Mesendoderm (in vitro differentiated cells): ENCODE measurements around the gene DRAXIN.

ENCODE experiments used
- DNase-seq: peaks from one replicate; pipeline ENCODE4 v3.0.0; 2013
- H2AK5ac ChIP-seq: 2 replicates; pipeline ENCODE4 v1.6.1; 2013; ENCODE audit warnings: low read length, inconsistent platforms
- H2BK120ac ChIP-seq: 2 replicates; pipeline ENCODE4 v1.6.1; 2013; ENCODE audit warnings: low read depth, mild to moderate bottlenecking, low read length, moderate library complexity, mixed read lengths
- H2BK15ac ChIP-seq: replicated peaks from 2 replicates; pipeline ENCODE4 v1.6.1; 2013; ENCODE audit warnings: low read depth, mild to moderate bottlenecking, moderate library complexity
- H2BK5ac ChIP-seq: 2 replicates; pipeline ENCODE4 v1.6.1; 2013; ENCODE audit warnings: low read length, inconsistent platforms
- H3K18ac ChIP-seq: 2 replicates; pipeline ENCODE4 v1.6.1; 2013; ENCODE audit warnings: mild to moderate bottlenecking, low read length, mixed read lengths
- H3K23ac ChIP-seq: one replicate; pipeline ENCODE4 v1.6.1; 2013; ENCODE audit warnings: low read length
- H3K27ac ChIP-seq: 2 replicates; pipeline ENCODE4 v1.5.1; 2013; ENCODE audit warnings: low read depth, mild to moderate bottlenecking, inconsistent platforms, low read length, moderate library complexity
- H3K27me3 ChIP-seq: 2 replicates; pipeline ENCODE4 v1.6.1; 2013; ENCODE audit warnings: low read length, control low read depth, mild to moderate bottlenecking, inconsistent platforms; ENCODE audit not compliant: insufficient read depth, poor library complexity
- H3K36me3 ChIP-seq: 2 replicates; pipeline ENCODE4 v1.6.1; 2013; ENCODE audit warnings: low read length, inconsistent platforms; ENCODE audit not compliant: control insufficient read depth, insufficient read depth
- H3K4ac ChIP-seq: one replicate; pipeline ENCODE4 v1.6.1; 2013; ENCODE audit warnings: low read depth, mild to moderate bottlenecking, low read length, moderate library complexity
- H3K4me1 ChIP-seq: 2 replicates; pipeline ENCODE4 v1.6.1; 2013; ENCODE audit warnings: low read depth, low read length, inconsistent platforms; ENCODE audit not compliant: control insufficient read depth
- H3K4me2 ChIP-seq: 2 replicates; pipeline ENCODE4 v1.6.1; 2013; ENCODE audit warnings: low read length
- H3K4me3 ChIP-seq: 2 replicates; pipeline ENCODE4 v1.5.1; 2013; ENCODE audit warnings: mild to moderate bottlenecking, low read length
- H3K56ac ChIP-seq: one replicate; pipeline ENCODE4 v1.6.1; 2013; ENCODE audit warnings: low read length
- H3K79me1 ChIP-seq: 2 replicates; pipeline ENCODE4 v1.6.1; 2013; ENCODE audit warnings: low read length, inconsistent platforms
- H3K79me2 ChIP-seq: 2 replicates; pipeline ENCODE4 v1.6.1; 2013; ENCODE audit warnings: mild to moderate bottlenecking, low read length; ENCODE audit not compliant: control insufficient read depth, insufficient read depth
- H3K9ac ChIP-seq: 2 replicates; pipeline ENCODE4 v1.6.1; 2013; ENCODE audit warnings: low read length, inconsistent platforms
- H4K5ac ChIP-seq: one replicate; pipeline ENCODE4 v1.6.1; 2013; ENCODE audit warnings: low read length
- H4K8ac ChIP-seq: one replicate; pipeline ENCODE4 v1.6.1; 2013; ENCODE audit warnings: low read depth, mild to moderate bottlenecking, control low read depth, low read length, moderate library complexity
- WGBS: extraction: QIAGEN DNeasy Blood & Tissue Kit; methylation state at CpG from one replicate; pipeline ENCODE4 v1.1.7; 2013; ENCODE audit warnings: low lambda C conversion rate, missing lambda C conversion rate; ENCODE audit not compliant: insufficient coverage; ENCODE audit errors: extremely low coverage; 5-methylcytosine and 5-hydroxymethylcytosine counted together

The DRAXIN gene

DNA sequence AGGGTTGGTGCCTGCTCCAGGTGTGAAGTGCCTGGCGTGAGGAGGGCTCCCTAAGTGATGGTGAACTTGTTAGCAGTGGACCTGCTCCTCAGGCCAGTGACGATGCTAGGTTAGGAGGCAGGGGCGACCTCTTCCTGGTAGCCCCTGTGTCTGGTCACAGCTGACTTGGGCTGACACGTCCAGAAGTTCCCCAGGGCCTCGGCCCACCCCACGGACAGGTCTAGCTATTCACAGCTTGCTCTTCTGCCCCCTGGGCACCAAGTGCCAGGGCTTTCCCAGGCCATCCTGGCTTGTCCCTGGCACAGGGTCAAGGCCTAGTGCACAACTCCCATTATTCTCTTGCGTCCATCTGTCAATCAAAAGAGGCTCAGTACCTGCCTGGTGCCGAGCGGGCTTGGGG, 59.6 kb downstream of the DRAXIN start:
- H4K8ac ChIP-seq, result no peak overlapping the region
- no peak overlapping the region for H3K27ac ChIP-seq
- no peak for DNase-seq
- H3K4ac ChIP-seq, result no peak overlapping the region
- no peaks in the 10 kb centered on the region for H3K27me3 ChIP-seq
- no peak overlapping the region for H3K23ac ChIP-seq
- no peak overlapping the region for H2BK5ac ChIP-seq
- no peaks in the 10 kb centered on the region for H3K79me2 ChIP-seq
- H3K4me3 ChIP-seq, result no peak overlapping the region
- H2BK15ac ChIP-seq, result no peak overlapping the region
- H3K18ac ChIP-seq, result no peak overlapping the region
- no peak overlapping the region for H3K56ac ChIP-seq
- H2BK120ac ChIP-seq, result no peak overlapping the region
- no peaks in the 10 kb centered on the region for H3K79me1 ChIP-seq
- no peaks in the 10 kb centered on the region for H3K36me3 ChIP-seq
- no peak overlapping the region for H3K9ac ChIP-seq
- H2AK5ac ChIP-seq, result no peak overlapping the region
- H3K4me1 ChIP-seq, result peaks cover 4% of the 10 kb centered on the region
- no CpG with 5 or more reads among the region's 9 CpGs for WGBS
- H3K4me2 ChIP-seq, result no peak overlapping the region
- H4K5ac ChIP-seq, result no peak overlapping the region

DNA sequence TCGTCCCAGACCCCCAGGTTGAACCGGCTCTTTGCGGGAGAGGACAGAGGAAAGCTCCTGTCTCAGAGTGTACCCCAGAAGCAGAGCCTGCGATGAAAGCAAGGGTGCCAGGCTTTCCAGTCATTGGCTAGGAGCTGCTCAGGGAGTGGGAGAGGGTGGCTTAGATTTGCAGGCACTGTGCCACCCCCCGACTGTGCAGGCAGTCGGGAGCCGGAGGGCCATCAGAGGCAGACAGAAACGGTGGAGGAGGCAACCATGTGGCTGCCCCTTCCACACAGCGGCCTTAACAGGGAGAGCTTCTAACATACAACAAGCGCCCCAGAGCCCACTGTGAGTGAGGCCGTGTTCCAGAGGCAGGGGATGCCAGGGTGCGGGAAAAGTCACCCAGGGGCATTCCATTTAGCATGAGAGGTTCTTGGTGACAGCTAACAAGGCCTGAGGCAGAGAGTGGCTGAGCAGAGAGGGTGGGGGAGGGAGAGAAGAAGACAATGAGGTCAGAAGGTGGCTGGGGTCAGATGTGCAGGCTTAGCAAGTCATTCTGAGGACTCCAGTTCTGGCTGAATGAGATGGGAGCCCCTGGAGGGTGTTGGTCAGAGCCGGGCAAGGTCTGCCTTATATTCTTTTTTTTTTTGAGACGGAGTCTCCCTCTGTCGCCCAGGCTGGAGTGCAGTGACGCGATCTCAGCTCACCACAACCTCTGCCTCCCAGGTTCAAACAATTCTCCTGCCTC, 61.0 kb downstream of the DRAXIN start:
- Histone ChIP-seq H3K4me2 (no peak overlapping the region), H3K4ac (no peak overlapping the region), H3K9ac (no peak overlapping the region), H3K36me3 (no peaks in the 10 kb centered on the region), H2BK15ac (no peak overlapping the region), H3K56ac (no peak overlapping the region), H3K18ac (no peak overlapping the region), H4K8ac (no peak overlapping the region), H4K5ac (no peak overlapping the region), H2BK120ac (no peak overlapping the region), H3K4me3 (no peak overlapping the region), H3K4me1 (peaks cover 4% of the 10 kb centered on the region), H3K79me2 (no peaks in the 10 kb centered on the region), H2BK5ac (no peak overlapping the region), H3K27ac (no peak overlapping the region), H2AK5ac (no peak overlapping the region), H3K23ac (peak overlapping the region; percentile 9), H3K79me1 (no peaks in the 10 kb centered on the region), H3K27me3 (no peaks in the 10 kb centered on the region)
- no CpG with 5 or more reads among the region's 17 CpGs for WGBS
- DNase-seq, result peak; percentile 74

DNA sequence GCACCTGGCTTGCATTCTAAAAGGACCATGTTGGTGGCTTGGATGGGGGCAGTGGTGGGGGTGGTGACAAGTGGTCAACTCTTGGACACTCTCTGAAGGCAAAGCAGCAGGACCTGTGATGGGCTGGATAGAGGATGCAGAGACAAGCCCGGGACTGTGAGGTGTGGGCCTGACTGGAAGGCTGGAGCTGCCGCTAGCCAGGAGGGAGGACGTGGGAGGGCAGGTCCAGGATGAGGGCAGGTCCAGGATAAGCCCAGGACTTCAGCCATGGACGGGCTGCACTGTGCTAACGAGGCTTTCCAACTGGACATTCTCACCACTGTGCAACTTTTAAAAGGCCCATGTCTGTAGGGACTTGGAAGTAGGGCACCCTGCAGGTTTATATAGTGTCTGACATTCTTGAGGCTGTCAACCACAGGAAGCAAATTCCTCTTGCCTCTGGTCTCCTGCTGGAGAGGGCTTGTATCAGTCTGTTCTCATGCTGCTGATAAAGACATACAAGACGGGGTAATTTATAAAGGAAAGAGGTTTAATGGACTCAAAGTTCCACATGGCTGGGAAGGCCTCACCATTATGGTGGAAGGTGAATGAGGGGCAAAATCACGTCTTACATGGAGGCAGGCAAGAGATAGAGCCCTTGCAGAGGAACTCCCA, 62.2 kb downstream of the DRAXIN start:
- Histone ChIP-seq H3K79me2 (no peaks in the 10 kb centered on the region), H3K18ac (no peak overlapping the region), H3K4ac (no peak overlapping the region), H3K36me3 (no peaks in the 10 kb centered on the region), H3K79me1 (no peaks in the 10 kb centered on the region), H2BK15ac (no peak overlapping the region), H4K8ac (no peak overlapping the region), H3K4me2 (no peak overlapping the region), H3K56ac (no peak overlapping the region), H3K23ac (no peak overlapping the region), H3K27me3 (no peaks in the 10 kb centered on the region), H3K27ac (no peak overlapping the region), H3K9ac (no peak overlapping the region), H3K4me1 (peaks cover 4% of the 10 kb centered on the region), H4K5ac (no peak overlapping the region), H2BK120ac (no peak overlapping the region), H2AK5ac (no peak overlapping the region), H3K4me3 (no peak overlapping the region), H2BK5ac (no peak overlapping the region)
- peak; percentile 76 for DNase-seq
- WGBS, result no CpG with 5 or more reads among the region's 7 CpGs

DNA sequence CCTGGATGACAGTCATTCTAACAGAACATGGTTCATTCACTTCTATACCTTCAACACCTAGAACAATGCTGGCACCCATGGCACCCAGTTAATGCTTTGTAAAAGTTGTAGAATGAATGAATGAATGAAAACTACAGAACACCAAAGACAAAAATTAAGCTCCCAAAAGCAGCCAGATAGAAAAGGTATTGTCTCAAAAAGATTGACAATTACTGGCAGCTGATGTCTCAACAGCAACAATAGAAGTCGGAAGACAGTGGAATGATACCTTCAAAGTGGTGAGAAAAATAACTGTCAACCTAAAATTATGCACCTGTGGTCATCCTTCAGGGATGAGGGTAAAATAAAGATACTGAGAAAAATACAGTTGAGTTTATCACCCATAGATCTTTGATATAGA, 65.5 kb downstream of the DRAXIN start:
- no peaks in the 10 kb centered on the region for H3K36me3 ChIP-seq
- no peak overlapping the region for H3K56ac ChIP-seq
- no peaks in the 10 kb centered on the region for H3K79me1 ChIP-seq
- no peak overlapping the region for H2BK5ac ChIP-seq
- no CpG with 5 or more reads among the region's 1 CpG for WGBS
- H3K79me2 ChIP-seq, result no peaks in the 10 kb centered on the region
- H3K4ac ChIP-seq, result no peak overlapping the region
- DNase-seq, result no peak
- no peak overlapping the region for H3K4me3 ChIP-seq
- H4K8ac ChIP-seq, result no peak overlapping the region
- H3K23ac ChIP-seq, result no peak overlapping the region
- no peaks in the 10 kb centered on the region for H3K27me3 ChIP-seq
- no peak overlapping the region for H4K5ac ChIP-seq
- H3K4me2 ChIP-seq, result no peak overlapping the region
- H3K4me1 ChIP-seq, result peaks cover 4% of the 10 kb centered on the region
- H3K9ac ChIP-seq, result no peak overlapping the region
- no peak overlapping the region for H2BK120ac ChIP-seq
- H3K27ac ChIP-seq, result no peak overlapping the region
- no peak overlapping the region for H2BK15ac ChIP-seq
- no peak overlapping the region for H2AK5ac ChIP-seq
- no peak overlapping the region for H3K18ac ChIP-seq

DNA sequence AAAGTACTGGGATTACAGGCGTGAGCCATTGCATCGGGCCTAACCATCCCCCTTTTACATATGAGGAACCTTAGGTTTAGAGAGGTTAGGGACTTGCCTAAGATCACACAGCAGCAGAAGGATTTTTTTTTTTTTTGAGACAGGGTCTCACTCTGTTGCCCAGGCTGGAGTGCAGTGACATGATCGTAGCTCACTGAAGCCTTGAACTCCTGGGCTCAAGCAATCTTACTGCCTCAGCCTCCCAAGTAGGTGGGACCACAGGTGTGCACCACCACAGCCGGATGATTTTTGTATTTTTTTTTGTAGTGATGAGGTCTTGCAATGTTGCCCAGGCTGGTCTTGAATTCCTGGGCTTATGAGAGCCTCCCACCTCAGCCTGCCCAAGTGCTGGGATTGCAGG, 68.3 kb downstream of the DRAXIN start:
- WGBS, result no CpG with 5 or more reads among the region's 4 CpGs
- DNase-seq, result no peak
- Histone ChIP-seq H3K79me2 (no peaks in the 10 kb centered on the region), H2BK120ac (no peak overlapping the region), H3K4me3 (no peak overlapping the region), H4K5ac (no peak overlapping the region), H2AK5ac (no peak overlapping the region), H3K4ac (no peak overlapping the region), H3K18ac (no peak overlapping the region), H3K27me3 (no peaks in the 10 kb centered on the region), H3K4me2 (no peak overlapping the region), H4K8ac (no peak overlapping the region), H3K56ac (no peak overlapping the region), H3K27ac (no peak overlapping the region), H3K23ac (no peak overlapping the region), H3K79me1 (no peaks in the 10 kb centered on the region), H3K9ac (no peak overlapping the region), H2BK5ac (no peak overlapping the region), H2BK15ac (no peak overlapping the region), H3K36me3 (no peaks in the 10 kb centered on the region), H3K4me1 (no peaks in the 10 kb centered on the region)
